Testis (tissue), 2 donors: Measurements from ENCODE around the gene ADAMTS19.

Experiments
- CTCF ChIP-seq, 3 experiments: fragments of 450-650 bp in 2 of 3; fragments of 200-600 bp in 1 of 3; sonication (generic) in 1 of 3; IDR thresholded peaks; one replicate each; pipeline ENCODE4 v1.5.1; 2016 to 2019; ENCODE audit warnings: antibody characterized with exemption in 3 of 3, mild to moderate bottlenecking in 2 of 3, moderate library complexity in 1 of 3
- POLR2A ChIP-seq: fragments of 450-650 bp; IDR thresholded peaks from one replicate; pipeline ENCODE4 v1.6.1; 2017; ENCODE audit warnings: antibody characterized with exemption, mild to moderate bottlenecking, moderate library complexity

DNA sequence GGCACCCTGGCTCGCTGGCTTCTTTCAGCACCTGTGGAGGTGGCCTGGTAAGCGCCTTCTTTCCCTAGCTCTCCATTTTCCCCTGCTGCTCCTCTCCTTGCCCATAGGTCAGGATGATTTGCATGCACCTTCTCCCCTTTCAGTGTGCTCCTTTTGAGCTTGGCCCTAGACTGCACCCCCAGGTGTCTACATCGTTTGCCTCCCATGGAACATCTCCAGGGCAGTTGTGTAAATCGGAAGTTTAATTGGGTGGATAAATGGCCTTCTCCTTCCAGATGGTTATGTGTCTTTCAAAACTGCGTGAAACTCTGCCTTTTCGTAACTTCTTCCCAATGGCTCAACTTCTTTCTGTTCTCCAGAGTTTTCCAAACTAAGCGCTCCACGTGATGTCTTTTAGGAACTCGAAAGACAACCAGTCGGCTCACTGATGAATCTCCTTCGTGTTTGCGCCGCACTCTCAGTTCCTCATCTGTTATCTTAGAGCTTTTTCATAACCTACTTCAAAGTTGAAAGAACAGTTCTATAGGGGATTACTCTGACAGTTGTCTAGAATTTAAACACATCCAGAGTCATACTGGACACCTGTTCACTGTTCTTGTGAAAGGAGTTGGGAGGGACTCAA is 1.7 kb downstream of the ADAMTS19 start:
- TF ChIP-seq CTCF (IDR thresholded peaks at IDR 0.05): no peak
- no peak for TF ChIP-seq POLR2A
